ENCODE results near the gene STPG3. TPM values are rescaled to one million over a fixed set of nuclear protein-coding genes. Genes with fewer than 3 reads are reported as not detected.
A peak's percentile ranks its signal among the peaks of the same experiment; 100 is the strongest.

The STPG3 gene
- total and polyA plus RNA-seq, 9 of the 15 experiments (the other 6 are each of a cell fraction or from before 2014, with no cell fraction given): not detected

GRCh38 chr9:137218754-137219271 lies 32.3 kb upstream of the STPG3 start (continued):
- TF ChIP-seq ZNF512 (tag; IDR thresholded peaks at IDR 0.05) (no peak), RAD21 (CRISPR knock-in tag; conservative IDR thresholded peaks at IDR 0.05 in 1 of 2, IDR thresholded peaks at IDR 0.05 in 1 of 2) (peak in 1 of 2 experiments; percentile 30; a peak in 2 of 4 replicates), MECOM (CRISPR knock-in tag; IDR thresholded peaks at IDR 0.05) (no peak), NFXL1 (CRISPR knock-in tag; IDR thresholded peaks at IDR 0.05) (no peak), PHF20 (IDR thresholded peaks at IDR 0.05; ENCODE audit: partially characterized antibody) (no peak), U2AF1 (optimal IDR thresholded peaks at IDR 0.05; ENCODE audit: low read depth, low read length) (no peak), KAT8 (IDR thresholded peaks at IDR 0.05; ENCODE audit: low read depth) (no peak), HLTF (IDR thresholded peaks at IDR 0.05) (no peak), CREBBP (IDR thresholded peaks at IDR 0.05; ENCODE audit: low read depth, low read length) (no peak), RBM39 (optimal IDR thresholded peaks at IDR 0.05; ENCODE audit: low read depth, low read length) (no peak), TEAD4 (IDR thresholded peaks at IDR 0.05; ENCODE audit: low read length) (peak; percentile 66), TEAD4 (CRISPR knock-in tag; IDR thresholded peaks at IDR 0.05; ENCODE audit: borderline replicate concordance) (no peak), FOXO4 (CRISPR knock-in tag; IDR thresholded peaks at IDR 0.05) (peak; percentile 81; the same call in 1 of the 2 replicates), TSC22D4 (tag; IDR thresholded peaks at IDR 0.05) (no peak), SP2 (IDR thresholded peaks at IDR 0.05; ENCODE audit: extremely low read depth, low read depth, low read length, poor library complexity, severe bottlenecking) (no peak)
- TF ChIP-seq, protein P1, sequence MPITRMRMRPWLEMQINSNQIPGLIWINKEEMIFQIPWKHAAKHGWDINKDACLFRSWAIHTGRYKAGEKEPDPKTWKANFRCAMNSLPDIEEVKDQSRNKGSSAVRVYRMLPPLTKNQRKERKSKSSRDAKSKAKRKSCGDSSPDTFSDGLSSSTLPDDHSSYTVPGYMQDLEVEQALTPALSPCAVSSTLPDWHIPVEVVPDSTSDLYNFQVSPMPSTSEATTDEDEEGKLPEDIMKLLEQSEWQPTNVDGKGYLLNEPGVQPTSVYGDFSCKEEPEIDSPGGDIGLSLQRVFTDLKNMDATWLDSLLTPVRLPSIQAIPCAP (CRISPR knock-in tag; IDR thresholded peaks at IDR 0.05; ENCODE audit: borderline replicate concordance): no peak
- TF ChIP-seq, protein P2, sequence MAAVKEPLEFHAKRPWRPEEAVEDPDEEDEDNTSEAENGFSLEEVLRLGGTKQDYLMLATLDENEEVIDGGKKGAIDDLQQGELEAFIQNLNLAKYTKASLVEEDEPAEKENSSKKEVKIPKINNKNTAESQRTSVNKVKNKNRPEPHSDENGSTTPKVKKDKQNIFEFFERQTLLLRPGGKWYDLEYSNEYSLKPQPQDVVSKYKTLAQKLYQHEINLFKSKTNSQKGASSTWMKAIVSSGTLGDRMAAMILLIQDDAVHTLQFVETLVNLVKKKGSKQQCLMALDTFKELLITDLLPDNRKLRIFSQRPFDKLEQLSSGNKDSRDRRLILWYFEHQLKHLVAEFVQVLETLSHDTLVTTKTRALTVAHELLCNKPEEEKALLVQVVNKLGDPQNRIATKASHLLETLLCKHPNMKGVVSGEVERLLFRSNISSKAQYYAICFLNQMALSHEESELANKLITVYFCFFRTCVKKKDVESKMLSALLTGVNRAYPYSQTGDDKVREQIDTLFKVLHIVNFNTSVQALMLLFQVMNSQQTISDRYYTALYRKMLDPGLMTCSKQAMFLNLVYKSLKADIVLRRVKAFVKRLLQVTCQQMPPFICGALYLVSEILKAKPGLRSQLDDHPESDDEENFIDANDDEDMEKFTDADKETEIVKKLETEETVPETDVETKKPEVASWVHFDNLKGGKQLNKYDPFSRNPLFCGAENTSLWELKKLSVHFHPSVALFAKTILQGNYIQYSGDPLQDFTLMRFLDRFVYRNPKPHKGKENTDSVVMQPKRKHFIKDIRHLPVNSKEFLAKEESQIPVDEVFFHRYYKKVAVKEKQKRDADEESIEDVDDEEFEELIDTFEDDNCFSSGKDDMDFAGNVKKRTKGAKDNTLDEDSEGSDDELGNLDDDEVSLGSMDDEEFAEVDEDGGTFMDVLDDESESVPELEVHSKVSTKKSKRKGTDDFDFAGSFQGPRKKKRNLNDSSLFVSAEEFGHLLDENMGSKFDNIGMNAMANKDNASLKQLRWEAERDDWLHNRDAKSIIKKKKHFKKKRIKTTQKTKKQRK (IDR thresholded peaks at IDR 0.05; ENCODE audit: borderline replicate concordance, low read depth, low read length): no peak
- TF ChIP-seq, protein P3, sequence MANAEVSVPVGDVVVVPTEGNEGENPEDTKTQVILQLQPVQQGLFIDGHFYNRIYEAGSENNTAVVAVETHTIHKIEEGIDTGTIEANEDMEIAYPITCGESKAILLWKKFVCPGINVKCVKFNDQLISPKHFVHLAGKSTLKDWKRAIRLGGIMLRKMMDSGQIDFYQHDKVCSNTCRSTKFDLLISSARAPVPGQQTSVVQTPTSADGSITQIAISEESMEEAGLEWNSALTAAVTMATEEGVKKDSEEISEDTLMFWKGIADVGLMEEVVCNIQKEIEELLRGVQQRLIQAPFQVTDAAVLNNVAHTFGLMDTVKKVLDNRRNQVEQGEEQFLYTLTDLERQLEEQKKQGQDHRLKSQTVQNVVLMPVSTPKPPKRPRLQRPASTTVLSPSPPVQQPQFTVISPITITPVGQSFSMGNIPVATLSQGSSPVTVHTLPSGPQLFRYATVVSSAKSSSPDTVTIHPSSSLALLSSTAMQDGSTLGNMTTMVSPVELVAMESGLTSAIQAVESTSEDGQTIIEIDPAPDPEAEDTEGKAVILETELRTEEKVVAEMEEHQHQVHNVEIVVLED (CRISPR knock-in tag; IDR thresholded peaks at IDR 0.05): 0 out of 2 replicates have a peak, but pooled peaks have one; percentile 20
